ENCODE data around the gene VTI1A. TPM values are rescaled to one million over a fixed set of nuclear protein-coding genes. Genes with fewer than 3 reads are reported as not detected.

The VTI1A gene
- total and polyA plus RNA-seq, 2 experiments from 2014 or later, result 20.4 to 39.8 TPM

GRCh38 chr10:112509558-112510291, 62.7 kb downstream of the VTI1A start:
- Histone ChIP-seq H3K4me3 (no peak overlapping the region), H3K36me3 (replicated peaks; ENCODE audit: insufficient read depth, low read depth) (no peaks in the 10 kb centered on the region), H3K9me3 (ENCODE audit: low read depth) (no peaks in the 10 kb centered on the region), H3K27me3 (no peaks in the 10 kb centered on the region), H3K27ac (no peak overlapping the region), H2AFZ (no peak overlapping the region), H3K79me2 (peaks cover 4% of the 10 kb centered on the region), H3K4me1 (ENCODE audit: insufficient read depth) (no peaks in the 10 kb centered on the region), H3K4me2 (no peak overlapping the region), H4K20me1 (ENCODE audit: insufficient read depth, poor library complexity, severe bottlenecking) (no peaks in the 10 kb centered on the region), H3K9me2 (replicated peaks; ENCODE audit: insufficient read depth) (no peaks in the 10 kb centered on the region)
- TF ChIP-seq EZH2phosphoT487 (IDR thresholded peaks at IDR 0.05; ENCODE audit: low read depth, severe bottlenecking, unreplicated experiment), result no peak
- no peak for DNase-seq (ENCODE audit: low spot score)
- 89% methylated on average over 4 of the region's 4 CpGs for WGBS (ENCODE audit: low lambda C conversion rate, missing lambda C conversion rate)

GRCh38 chr10:112510384-112510783, 63.4 kb downstream of the VTI1A start:
- Histone ChIP-seq H3K4me3 (no peak overlapping the region), H3K79me2 (peaks cover 6% of the 10 kb centered on the region), H3K9me3 (ENCODE audit: low read depth) (no peaks in the 10 kb centered on the region), H2AFZ (no peak overlapping the region), H3K27ac (no peak overlapping the region), H3K4me2 (no peak overlapping the region), H3K36me3 (replicated peaks; ENCODE audit: insufficient read depth, low read depth) (no peaks in the 10 kb centered on the region), H3K4me1 (ENCODE audit: insufficient read depth) (no peaks in the 10 kb centered on the region), H3K9me2 (replicated peaks; ENCODE audit: insufficient read depth) (no peaks in the 10 kb centered on the region), H3K27me3 (no peaks in the 10 kb centered on the region), H4K20me1 (ENCODE audit: insufficient read depth, poor library complexity, severe bottlenecking) (no peaks in the 10 kb centered on the region)
- 96% methylated on average over 4 of the region's 4 CpGs for WGBS (ENCODE audit: low lambda C conversion rate, missing lambda C conversion rate)
- TF ChIP-seq EZH2 (IDR thresholded peaks at IDR 0.05; ENCODE audit: borderline replicate concordance) (no peak), EZH2phosphoT487 (IDR thresholded peaks at IDR 0.05; ENCODE audit: low read depth, severe bottlenecking, unreplicated experiment) (no peak)
- TF ChIP-seq, protein P1, sequence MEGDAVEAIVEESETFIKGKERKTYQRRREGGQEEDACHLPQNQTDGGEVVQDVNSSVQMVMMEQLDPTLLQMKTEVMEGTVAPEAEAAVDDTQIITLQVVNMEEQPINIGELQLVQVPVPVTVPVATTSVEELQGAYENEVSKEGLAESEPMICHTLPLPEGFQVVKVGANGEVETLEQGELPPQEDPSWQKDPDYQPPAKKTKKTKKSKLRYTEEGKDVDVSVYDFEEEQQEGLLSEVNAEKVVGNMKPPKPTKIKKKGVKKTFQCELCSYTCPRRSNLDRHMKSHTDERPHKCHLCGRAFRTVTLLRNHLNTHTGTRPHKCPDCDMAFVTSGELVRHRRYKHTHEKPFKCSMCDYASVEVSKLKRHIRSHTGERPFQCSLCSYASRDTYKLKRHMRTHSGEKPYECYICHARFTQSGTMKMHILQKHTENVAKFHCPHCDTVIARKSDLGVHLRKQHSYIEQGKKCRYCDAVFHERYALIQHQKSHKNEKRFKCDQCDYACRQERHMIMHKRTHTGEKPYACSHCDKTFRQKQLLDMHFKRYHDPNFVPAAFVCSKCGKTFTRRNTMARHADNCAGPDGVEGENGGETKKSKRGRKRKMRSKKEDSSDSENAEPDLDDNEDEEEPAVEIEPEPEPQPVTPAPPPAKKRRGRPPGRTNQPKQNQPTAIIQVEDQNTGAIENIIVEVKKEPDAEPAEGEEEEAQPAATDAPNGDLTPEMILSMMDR (IDR thresholded peaks at IDR 0.05; ENCODE audit: poor library complexity), result no peak
- DNase-seq (ENCODE audit: low spot score), result no peak

DNA sequence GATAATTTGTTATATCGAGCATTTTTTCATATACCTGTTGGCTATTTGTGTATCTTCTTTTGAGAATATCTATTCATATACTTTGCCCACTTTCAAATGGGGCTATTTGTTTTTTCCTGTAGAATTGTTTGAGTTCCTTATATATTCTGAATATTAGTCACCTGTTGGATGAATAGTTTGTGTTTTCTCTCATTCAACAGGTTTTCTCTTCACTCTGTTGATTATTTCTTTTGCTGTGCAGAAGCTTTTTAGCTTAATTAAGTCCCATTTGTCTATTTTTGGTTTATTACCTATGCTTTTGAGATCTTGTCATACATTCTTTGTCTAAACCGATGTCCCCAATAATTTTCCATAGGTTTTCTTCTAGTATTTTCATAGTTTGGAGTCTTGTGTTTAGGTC, 65.3 kb downstream of the VTI1A start:
- 97% methylated on average over 2 of the region's 2 CpGs for WGBS (ENCODE audit: low lambda C conversion rate, missing lambda C conversion rate)
- H3K4me2 ChIP-seq, result no peak overlapping the region
- H3K4me1 ChIP-seq (ENCODE audit: insufficient read depth), result no peaks in the 10 kb centered on the region
- H3K9me3 ChIP-seq (ENCODE audit: low read depth), result no peaks in the 10 kb centered on the region
- H3K9me2 ChIP-seq (replicated peaks; ENCODE audit: insufficient read depth), result no peaks in the 10 kb centered on the region
- no peak for DNase-seq (ENCODE audit: low spot score)
- H3K27ac ChIP-seq, result no peak overlapping the region
- H3K27me3 ChIP-seq, result no peaks in the 10 kb centered on the region
- H3K79me2 ChIP-seq, result peaks cover 6% of the 10 kb centered on the region
- no peak overlapping the region for H2AFZ ChIP-seq
- no peak for TF ChIP-seq EZH2 (IDR thresholded peaks at IDR 0.05; ENCODE audit: borderline replicate concordance)
- TF ChIP-seq, protein P1 (IDR thresholded peaks at IDR 0.05; ENCODE audit: poor library complexity), result no peak
- TF ChIP-seq EZH2phosphoT487 (IDR thresholded peaks at IDR 0.05; ENCODE audit: low read depth, severe bottlenecking, unreplicated experiment), result no peak
- H3K4me3 ChIP-seq, result no peak overlapping the region
- no peaks in the 10 kb centered on the region for H4K20me1 ChIP-seq (ENCODE audit: insufficient read depth, poor library complexity, severe bottlenecking)
- H3K36me3 ChIP-seq (replicated peaks; ENCODE audit: insufficient read depth, low read depth), result no peaks in the 10 kb centered on the region

GRCh38 chr10:112515126-112515525, 68.1 kb downstream of the VTI1A start:
- H3K27ac ChIP-seq, result no peak overlapping the region

More at GRCh38 chr10:112515126-112515525, 68.1 kb downstream of the VTI1A start:
- peaks cover 6% of the 10 kb centered on the region for H3K79me2 ChIP-seq
- H3K4me3 ChIP-seq, result no peak overlapping the region
- no peaks in the 10 kb centered on the region for H3K9me2 ChIP-seq (replicated peaks; ENCODE audit: insufficient read depth)
- no peaks in the 10 kb centered on the region for H3K4me1 ChIP-seq (ENCODE audit: insufficient read depth)
- no peaks in the 10 kb centered on the region for H3K27me3 ChIP-seq
- TF ChIP-seq, protein P1 (IDR thresholded peaks at IDR 0.05; ENCODE audit: poor library complexity), result no peak
- H3K36me3 ChIP-seq (replicated peaks; ENCODE audit: insufficient read depth, low read depth), result no peaks in the 10 kb centered on the region
- no peaks in the 10 kb centered on the region for H3K9me3 ChIP-seq (ENCODE audit: low read depth)
- no peak overlapping the region for H3K4me2 ChIP-seq
- DNase-seq (ENCODE audit: low spot score), result no peak
- no peaks in the 10 kb centered on the region for H4K20me1 ChIP-seq (ENCODE audit: insufficient read depth, poor library complexity, severe bottlenecking)
- no peak overlapping the region for H2AFZ ChIP-seq
